Midbrain (tissue), 1 donor: ENCODE measurements around the gene PPARG.

ENCODE experiments used
- DNase-seq: peaks from one replicate; lab custom pipeline; 2025; lab: John Stamatoyannopoulos, UW

PPARG gene

GRCh38 chr3:12345141-12345561 is 56.3 kb downstream of the PPARG start:
- no peak for DNase-seq

GRCh38 chr3:12345584-12346494 is 57.0 kb downstream of the PPARG start:
- DNase-seq: no peak

- no peak for DNase-seq
Observed at GRCh38 chr3:12347301-12347700, 58.4 kb downstream of the PPARG start.

- DNase-seq: no peak
Observed at GRCh38 chr3:12349895-12350811, 61.3 kb downstream of the PPARG start.

GRCh38 chr3:12351145-12351544 is 62.3 kb downstream of the PPARG start:
- DNase-seq: no peak

DNA sequence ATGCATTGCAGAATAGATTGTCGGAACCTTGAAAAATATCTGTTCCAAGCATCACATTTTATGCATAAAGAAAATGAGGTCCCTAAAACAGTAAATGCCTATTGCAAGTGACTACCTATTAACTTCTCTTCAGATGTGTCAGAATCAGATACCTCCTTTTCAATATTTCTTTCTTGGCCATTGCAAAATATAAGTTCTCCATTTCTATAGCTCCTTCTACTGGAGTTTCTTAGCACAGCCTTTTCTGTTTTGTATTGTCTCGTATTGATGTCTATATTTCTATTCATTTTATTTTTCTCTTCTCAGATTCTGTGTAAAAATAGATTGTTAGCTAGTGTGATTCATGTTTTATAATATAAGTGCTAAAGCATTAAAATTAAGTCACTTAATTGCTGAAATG is 63.4 kb downstream of the PPARG start:
- DNase-seq: no peak

DNA sequence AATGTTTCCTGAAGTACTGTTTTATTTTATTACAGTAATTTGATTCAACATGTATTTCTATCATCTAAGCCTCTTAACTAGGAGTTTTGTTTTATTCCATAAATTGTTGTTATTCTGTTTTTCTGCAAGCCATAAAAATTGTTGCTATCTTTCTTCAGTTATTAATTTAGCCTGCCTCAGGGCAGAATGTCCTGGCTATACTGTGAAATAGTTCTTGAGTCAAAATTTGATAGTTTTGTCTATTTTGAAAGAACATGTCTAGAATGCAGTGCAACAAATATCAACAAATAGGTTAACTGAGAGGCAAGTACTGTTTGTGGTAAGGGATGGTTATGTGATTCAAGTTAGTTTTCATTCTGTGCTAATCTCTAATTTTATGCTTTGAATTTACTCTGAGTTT is 63.9 kb downstream of the PPARG start:
- no peak for DNase-seq

- DNase-seq: no peak
Observed at GRCh38 chr3:12353796-12354525, 65.1 kb downstream of the PPARG start.

GRCh38 chr3:12356175-12356574 is 67.3 kb downstream of the PPARG start:
- DNase-seq: no peak

DNA sequence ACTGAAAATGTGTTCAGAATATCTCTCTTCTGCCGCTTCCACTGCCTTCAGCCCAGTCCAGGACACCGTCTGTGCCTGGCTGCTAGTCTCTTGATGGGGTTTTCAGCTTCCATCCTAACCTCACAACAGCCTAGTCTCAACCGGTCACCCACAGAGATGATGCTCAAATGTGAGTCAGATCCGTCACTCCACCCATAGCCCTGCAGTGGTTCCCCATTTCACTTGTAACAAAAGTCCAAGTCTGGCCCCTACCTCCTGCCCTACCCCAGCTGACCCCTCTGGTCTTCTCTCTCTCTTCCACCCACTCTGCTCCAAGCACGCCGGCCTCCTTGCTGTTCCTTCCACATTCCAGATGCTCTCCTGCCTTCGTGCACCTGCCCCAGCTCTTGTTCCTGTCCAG is 68.1 kb downstream of the PPARG start:
- no peak for DNase-seq

GRCh38 chr3:12357456-12357855 is 68.6 kb downstream of the PPARG start:
- no peak for DNase-seq

DNA sequence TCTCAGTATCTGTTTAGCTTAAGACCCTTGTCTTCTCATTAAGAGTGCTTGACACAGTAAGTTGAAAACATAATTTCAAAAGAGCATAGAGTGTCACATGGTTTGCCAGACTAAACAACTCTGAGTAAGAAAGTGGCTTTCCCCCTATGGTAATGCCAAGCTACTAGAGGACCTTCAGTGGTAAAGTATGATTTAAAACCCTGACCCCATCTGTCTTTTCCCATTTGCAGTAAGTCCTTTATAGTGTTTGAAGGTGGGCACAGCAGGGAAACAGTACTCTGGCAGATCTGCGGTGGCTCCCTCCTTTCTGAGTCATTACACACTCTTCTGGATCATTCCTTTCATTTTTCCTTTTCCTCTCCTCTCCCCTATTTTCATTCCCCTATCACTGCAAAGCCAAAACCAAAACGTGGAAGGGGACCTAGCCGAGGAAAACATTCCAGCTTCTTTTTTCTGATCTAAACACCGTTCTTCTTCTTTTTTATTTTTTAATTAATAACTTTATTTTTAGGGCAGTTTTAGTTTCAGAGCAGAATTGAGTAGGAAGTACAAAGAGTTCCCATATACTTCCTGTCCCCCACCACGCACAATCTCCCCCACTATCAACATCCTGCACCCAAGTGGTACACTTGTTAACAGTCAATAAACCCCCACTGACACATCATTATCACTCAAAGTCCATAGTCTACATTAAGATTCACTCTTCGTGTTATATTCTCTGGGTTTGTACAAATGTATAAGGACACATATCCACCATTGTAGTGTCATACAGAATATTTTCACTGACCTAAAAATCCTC is 74.7 kb downstream of the PPARG start:
- no peak for DNase-seq

GRCh38 chr3:12367346-12367745 is 78.5 kb downstream of the PPARG start:
- no peak for DNase-seq

DNA sequence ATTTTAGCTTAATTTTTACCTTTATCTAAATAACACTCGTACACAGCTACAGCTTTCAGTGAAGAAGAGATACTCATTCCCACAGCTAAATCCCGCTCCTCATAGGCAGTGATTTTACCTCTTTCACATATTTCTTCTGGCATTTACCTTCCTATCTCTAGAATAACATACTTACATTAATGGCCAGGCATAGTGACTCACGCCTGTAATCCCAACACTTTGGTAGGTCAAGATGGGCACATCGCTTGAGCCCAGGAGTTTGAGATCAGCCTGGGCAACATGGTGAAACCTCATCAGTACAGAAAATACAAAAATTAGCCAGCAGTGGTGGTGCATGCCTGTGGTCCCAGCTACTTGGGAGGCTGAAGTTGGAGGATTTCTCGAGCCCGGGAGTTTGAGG is 80.2 kb downstream of the PPARG start:
- DNase-seq: no peak

- no peak for DNase-seq
Observed at GRCh38 chr3:12369598-12369997, 80.7 kb downstream of the PPARG start.

DNA sequence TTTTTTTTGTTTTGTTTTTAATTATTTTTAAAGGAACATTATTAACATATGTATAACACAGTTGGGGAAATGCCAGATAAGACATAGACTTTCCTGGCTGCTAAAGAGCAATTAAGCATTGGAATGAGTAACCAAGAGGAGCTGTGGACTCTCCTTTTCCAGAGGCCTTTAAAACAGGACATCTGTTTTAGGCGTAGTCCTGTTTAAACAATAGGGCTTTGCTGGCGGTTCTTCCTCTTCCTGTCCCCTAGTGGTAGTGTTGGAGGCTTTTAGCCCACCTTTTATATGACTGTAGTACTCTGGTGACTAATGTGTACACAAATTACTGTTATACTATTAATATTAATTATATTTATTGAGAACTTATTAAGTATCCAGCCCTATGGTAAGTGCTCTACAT is 81.9 kb downstream of the PPARG start:
- no peak for DNase-seq

DNA sequence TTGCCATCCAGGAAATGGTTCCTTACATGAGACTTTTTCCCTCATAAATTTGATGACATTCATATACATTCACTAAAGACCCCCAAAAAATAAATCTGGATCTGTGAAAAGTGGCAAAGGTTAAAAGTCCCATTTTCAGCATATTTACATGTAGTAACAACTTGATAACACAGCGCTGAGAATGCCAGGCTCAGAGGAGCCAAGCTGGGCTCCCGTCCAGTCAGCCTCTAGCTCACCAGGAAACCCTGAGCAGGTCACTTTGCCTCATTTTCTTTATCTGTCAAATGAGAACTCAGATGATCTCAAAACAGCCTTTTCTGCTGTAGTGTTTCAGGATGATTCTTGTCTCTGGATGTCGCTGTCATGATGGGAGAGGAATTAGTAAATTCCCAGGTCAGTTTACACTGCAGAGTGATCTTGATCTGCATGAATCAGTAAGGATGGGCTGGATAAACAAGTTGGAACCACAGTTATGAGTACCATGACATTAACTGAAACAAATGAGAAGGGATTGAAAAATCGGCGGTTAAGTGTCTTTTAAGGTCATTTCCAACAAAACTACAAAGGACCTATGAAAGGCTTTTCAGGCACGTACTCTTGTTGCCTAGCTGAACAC is 82.8 kb downstream of the PPARG start:
- DNase-seq: no peak

DNA sequence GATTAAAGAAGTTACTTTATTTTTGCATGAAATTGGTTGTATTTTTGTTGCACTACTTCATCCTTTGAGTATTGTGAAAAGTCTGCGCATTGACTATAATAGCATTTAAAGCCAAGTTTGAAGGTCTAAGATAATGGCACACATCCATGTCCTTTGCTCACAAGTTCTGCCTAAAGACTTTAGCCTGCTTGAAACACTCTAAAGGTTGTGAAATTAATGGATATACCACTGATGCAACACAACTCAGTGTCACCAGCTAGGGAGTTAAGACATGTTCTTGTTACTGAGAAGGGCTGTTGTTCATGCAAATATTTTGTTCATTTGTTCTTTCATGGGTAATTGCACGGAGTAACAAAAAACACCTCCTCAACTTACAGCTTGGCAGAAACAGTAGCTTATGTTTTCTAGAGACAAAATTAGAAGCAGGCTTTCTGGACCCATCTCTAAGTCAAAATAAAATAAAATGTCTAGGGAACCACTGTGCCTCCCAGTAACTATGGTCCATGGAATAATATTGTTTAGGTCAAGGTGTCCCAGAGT is 83.9 kb downstream of the PPARG start:
- DNase-seq: no peak

- no peak for DNase-seq
Observed at GRCh38 chr3:12375572-12375971, 86.7 kb downstream of the PPARG start.

- DNase-seq: no peak
Observed at GRCh38 chr3:12379640-12380429, 91.0 kb downstream of the PPARG start.
